Measurements from ENCODE around the gene TMEM117. TPM values are rescaled to one million over a fixed set of nuclear protein-coding genes. Genes with fewer than 3 reads are reported as not detected.

Gene TMEM117
- total RNA-seq, 4 donors from 2014 or later, result 15.8 to 42.2 (median 24.0) TPM

GRCh38 chr12:43982544-43982943 is 146.7 kb downstream of the TMEM117 start:
- no peak for DNase-seq
- Histone ChIP-seq H3K27me3 (no peaks in the 10 kb centered on the region), H3K4me1 (no peaks in the 10 kb centered on the region), H3K27ac (no peak overlapping the region), H3K36me3 (no peaks in the 10 kb centered on the region), H3K4me3 (no peak overlapping the region), H3K9me3 (no peaks in the 10 kb centered on the region)
- intact Hi-C loops (cut with DNase I), result no loop called here
- TF ChIP-seq CTCF (IDR thresholded peaks at IDR 0.05) (no peak), POLR2A (IDR thresholded peaks at IDR 0.05) (no peak)
- WGBS, 2 donors, result 86 to 93% methylated on average over 2 of the region's 2 CpGs

GRCh38 chr12:43988838-43989560 is 153.1 kb downstream of the TMEM117 start:
- DNase-seq, result no peak
- intact Hi-C loops (cut with DNase I), result no loop called here

GRCh38 chr12:43992856-43993255 is 157.0 kb downstream of the TMEM117 start:
- Histone ChIP-seq H3K36me3 (no peaks in the 10 kb centered on the region), H3K27me3 (no peaks in the 10 kb centered on the region), H3K4me3 (no peak overlapping the region), H3K9me3 (no peaks in the 10 kb centered on the region), H3K27ac (no peak overlapping the region), H3K4me1 (peaks cover 0 to 13% (median 0%) of the 10 kb centered on the region in 3 donors)
- no peak for TF ChIP-seq POLR2A (IDR thresholded peaks at IDR 0.05)
- TF ChIP-seq CTCF (IDR thresholded peaks at IDR 0.05), result no peak
- no peak for DNase-seq
- intact Hi-C loops (cut with DNase I), result no loop called here

More at GRCh38 chr12:43988838-43989560, 153.1 kb downstream of the TMEM117 start:
- WGBS, 2 donors, result 53 to 54% methylated on average over 4 of the region's 5 CpGs
- no peaks in the 10 kb centered on the region for H3K27me3 ChIP-seq
- H3K36me3 ChIP-seq, result no peaks in the 10 kb centered on the region
- TF ChIP-seq POLR2A (IDR thresholded peaks at IDR 0.05) (no peak), CTCF (IDR thresholded peaks at IDR 0.05) (no peak)
- H3K4me3 ChIP-seq, result no peak overlapping the region
- no peaks in the 10 kb centered on the region for H3K9me3 ChIP-seq
- peaks cover 0 to 13% (median 0%) of the 10 kb centered on the region in 3 donors for H3K4me1 ChIP-seq
- peak overlapping the region in 1 of 4 donors; percentile 10 for H3K27ac ChIP-seq

- H3K9me3 ChIP-seq, result no peaks in the 10 kb centered on the region
- TF ChIP-seq CTCF (IDR thresholded peaks at IDR 0.05) (peak in 2 of 6 experiments; percentile 33 to 58), POLR2A (IDR thresholded peaks at IDR 0.05) (no peak)
- DNase-seq, result no peak
- H3K27ac ChIP-seq, result no peak overlapping the region
- H3K4me1 ChIP-seq, result no peaks in the 10 kb centered on the region
- intact Hi-C loops (cut with DNase I), result no loop called here
- H3K36me3 ChIP-seq, result peaks cover 0 to 11% (median 0%) of the 10 kb centered on the region in 3 donors
- WGBS, 2 donors, result 54 to 88% methylated on average over 2 to 4 of the region's 5 CpGs
- no peak overlapping the region for H3K4me3 ChIP-seq
- H3K27me3 ChIP-seq, result no peaks in the 10 kb centered on the region
These were observed 164.6 kb downstream of the TMEM117 start for GRCh38 chr12:44000309-44000952.

- intact Hi-C loops (cut with DNase I), result no loop called here
- H3K27me3 ChIP-seq, result no peaks in the 10 kb centered on the region
- H3K4me3 ChIP-seq, result no peak overlapping the region
- peaks cover 0 to 24% (median 0%) of the 10 kb centered on the region in 3 donors for H3K36me3 ChIP-seq
- no peak for DNase-seq
- H3K9me3 ChIP-seq, result peaks cover 0 to 8% (median 0%) of the 10 kb centered on the region in 3 donors
- H3K4me1 ChIP-seq, result no peaks in the 10 kb centered on the region
- H3K27ac ChIP-seq, result no peak overlapping the region
- TF ChIP-seq CTCF (IDR thresholded peaks at IDR 0.05), result no peak
- WGBS, 2 donors, result 40 to 100% methylated on average over 1 of the region's 2 CpGs
These were observed 166.7 kb downstream of the TMEM117 start for GRCh38 chr12:44002607-44003006.

Data from esophagus squamous epithelium (tissue), 5 donors.